Measurements from ENCODE around the gene APOLD1.

GRCh38 chr12:12788131-12788530 is 2.7 kb downstream of the APOLD1 start:
- no peak for TF ChIP-seq CTCF (conservative IDR thresholded peaks at IDR 0.05; ENCODE audit: low read depth, low read length)
- TF ChIP-seq EZH2 (IDR thresholded peaks at IDR 0.05; ENCODE audit: borderline replicate concordance, low read depth, low read length, poor library complexity, severe bottlenecking): no peak

Measured in A673 (cell line).